ENCODE data around the gene SRCIN1.

GRCh38 chr17:38597375-38597774, 8.4 kb downstream of the SRCIN1 start:
- TF ChIP-seq POLR2A (IDR thresholded peaks at IDR 0.05; ENCODE audit: extremely low read depth, insufficient read length) (no peak), CTCF (IDR thresholded peaks at IDR 0.05; ENCODE audit: low read depth, low read length) (no peak), MYC (IDR thresholded peaks at IDR 0.05; ENCODE audit: low read depth, low read length) (no peak)

Data from NB4 (cell line).